ENCODE measurements around the gene SLC2A8.

DNA sequence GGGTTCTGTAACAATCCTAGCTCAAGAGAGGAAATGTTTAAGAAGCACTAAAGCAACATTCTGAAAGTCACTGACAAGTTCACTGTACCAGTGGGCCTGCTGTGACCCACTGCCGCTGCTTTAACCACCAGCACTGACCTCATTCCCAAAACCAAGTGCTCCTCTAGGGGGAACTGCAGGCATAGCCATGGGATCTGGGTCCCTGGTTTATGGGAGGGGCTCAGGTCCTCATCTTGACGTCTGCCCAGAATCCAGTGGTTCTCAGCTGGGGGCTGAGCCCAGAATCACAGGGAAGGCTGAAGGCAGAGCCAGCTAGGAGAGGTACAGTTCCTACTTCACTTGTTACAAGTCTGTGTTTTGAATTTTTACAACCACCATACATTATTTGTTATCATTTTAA, 36.1 kb upstream of the SLC2A8 start:
- TF ChIP-seq CTCF (IDR thresholded peaks at IDR 0.05; ENCODE audit: low read length) (no peak), EZH2 (optimal IDR thresholded peaks at IDR 0.05; ENCODE audit: low read depth, low read length) (no peak)

Data from MM.1S (cell line).